HG03280 (cell line): Measurements from ENCODE around the gene INTS1.

Experiments used
- ATAC-seq: cut with Tn5 transposase; IDR thresholded peaks from one replicate; pipeline ENCODE4 v1.9.1; 2021; ENCODE audit warnings: mild to moderate bottlenecking, moderate library complexity; ENCODE audit not compliant: unreplicated experiment

The INTS1 gene

DNA sequence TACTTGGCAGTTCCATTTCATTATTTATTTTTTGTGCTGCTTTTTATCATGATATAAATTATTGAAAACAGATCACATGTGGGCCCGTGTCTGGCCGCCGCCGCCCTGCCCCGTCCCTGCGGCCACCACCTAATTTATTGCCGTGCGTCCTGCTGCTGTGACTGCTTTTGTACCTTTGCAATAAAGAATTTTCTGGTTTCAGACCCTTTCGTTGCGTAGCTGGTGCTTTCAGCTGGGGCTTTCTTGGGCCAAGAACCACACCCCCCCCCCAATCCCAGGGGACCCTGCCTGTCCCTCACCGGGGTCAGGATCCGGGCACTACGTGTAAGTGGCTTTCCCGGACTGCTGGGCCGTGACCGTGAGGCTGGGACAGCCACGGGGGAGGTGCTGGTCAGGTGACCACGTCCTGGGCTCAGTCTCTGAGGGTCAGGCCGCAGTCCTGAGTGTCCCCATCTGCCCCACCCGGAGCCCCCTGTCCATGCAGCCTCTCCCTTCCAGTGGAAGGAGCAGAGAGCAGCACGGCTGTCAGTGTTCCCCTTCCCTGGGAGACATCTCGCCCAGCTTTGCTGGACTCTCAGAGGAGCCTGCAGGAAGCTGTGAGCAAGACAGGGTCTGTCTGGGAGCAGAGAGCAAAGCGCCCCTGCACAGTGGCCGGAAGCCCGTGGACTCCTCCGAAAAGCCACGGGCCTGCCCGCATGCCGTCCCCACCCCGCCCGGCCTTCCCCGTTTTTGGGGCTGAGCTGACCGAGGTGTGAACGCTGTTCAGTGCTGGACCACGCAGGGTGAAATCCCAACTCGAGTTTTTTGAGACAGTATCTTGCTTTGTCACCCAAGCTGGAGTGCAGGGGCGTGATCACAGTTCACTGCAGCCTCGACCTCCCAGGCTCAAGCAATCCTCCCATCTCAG lies 38.9 kb upstream of the INTS1 start:
- ATAC-seq = no peak

DNA sequence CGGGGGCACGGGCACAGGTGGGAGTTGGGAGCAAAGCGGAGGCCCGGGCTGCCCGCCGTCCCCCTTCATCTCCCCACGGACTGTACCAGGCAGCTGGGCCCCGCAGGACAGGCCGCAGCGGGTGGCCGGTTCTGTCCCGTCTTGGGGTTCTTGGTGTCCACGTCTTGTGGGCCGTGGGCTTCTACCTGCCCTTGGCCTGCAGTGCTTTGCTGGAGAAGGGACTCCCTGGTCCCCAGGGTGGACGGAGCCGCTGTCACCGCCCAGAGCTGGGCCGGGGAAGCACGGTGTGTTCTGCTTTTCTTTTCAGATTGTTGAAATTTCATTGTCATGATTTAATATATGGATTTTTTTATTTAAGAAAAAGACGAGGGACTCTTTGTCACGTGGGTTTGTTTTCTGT lies 38.1 kb upstream of the INTS1 start:
- no peak for ATAC-seq

DNA sequence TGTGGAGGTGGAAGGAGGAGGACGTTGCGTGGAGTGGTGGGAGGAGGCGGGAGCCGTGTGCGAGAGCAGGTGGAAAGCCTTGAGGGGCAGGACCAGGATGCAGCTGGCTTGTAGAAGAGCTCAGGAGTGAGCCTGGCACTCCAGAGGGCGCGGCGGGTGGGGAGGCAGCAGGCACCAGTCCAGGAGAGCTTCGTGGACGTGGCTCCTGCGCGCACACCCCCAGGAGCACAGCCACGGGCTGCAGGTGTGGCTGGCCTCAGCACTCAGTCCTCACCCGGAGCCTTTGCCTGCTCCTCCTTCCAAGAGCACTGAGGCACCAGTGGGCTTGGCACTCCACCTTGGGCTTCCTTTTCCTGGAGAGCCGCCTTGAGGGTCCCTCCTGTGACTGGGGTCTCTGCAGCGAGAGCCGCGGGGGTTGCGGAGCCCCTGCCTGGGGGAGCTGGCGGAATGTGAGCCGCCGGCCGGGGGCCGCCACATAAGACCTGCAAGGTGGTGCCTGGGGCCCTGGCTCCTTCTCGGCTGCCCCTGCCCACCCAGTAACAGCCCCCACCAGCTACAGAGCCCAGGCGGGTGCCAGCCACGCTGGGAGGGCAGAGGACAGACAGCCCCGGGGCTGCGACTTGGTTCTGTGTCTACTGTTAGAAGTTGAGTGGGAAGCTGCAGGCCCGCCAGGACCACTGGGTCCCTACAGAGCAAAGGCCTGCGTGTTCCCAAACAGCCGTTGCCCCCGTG lies 37.4 kb upstream of the INTS1 start:
- ATAC-seq = no peak

DNA sequence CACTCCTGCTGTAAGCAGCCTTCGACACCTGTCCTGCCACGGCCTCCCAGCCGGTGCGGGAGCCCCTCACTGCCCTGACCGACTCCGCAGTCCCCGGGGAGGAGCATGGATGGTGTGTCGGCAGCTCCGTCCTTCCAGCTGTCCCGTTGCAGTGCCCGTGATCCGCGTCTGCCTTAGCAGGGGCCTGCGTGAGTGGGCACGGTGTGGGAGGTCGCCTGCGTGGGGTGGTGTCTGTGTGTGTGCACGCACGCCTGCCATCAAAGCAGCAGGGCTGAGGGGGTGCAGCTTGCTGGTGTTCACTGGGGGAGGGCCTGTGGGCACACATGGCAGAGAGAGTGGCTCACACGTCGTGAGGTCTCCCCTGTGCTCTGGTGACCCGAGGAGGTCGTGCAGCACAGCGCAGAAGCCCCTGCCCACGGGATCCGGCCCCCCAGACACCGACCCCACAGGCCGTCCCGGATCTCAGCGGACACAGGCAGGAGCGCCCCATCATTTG lies 36.6 kb upstream of the INTS1 start:
- ATAC-seq = no peak

DNA sequence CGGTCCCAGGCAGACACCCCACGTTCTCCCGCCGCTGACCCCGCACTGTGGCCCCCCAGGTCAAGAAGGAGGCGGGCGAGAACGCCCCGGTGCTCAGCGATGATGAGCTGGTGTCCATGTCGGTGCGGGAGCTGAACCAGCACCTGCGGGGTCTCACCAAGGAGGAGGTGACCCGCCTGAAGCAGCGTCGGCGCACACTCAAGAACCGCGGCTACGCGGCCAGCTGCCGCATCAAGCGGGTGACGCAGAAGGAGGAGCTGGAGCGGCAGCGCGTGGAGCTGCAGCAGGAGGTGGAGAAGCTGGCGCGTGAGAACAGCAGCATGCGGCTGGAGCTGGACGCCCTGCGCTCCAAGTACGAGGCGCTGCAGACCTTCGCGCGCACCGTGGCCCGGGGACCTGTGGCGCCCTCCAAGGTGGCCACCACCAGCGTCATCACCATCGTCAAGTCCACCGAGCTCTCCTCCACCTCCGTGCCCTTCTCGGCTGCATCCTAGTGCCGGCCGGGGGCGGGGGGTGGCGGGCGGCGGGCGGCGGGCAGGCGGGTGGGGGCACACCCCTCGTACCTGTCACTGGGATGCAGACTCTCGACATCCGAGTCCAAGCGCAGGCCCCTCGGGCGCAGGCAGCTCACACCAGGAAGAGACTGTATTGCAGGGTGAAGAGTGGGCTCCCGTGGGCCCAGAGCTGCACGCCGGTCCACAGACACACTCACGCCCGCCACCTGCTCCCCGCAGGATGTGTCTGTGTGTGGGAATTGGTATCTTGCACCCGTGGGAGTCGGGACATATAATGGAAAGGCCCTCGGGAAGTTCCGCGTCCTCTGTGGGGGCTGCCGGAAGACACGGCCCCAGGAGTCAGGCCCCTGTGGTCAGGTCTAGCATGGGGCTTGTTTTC lies 35.9 kb upstream of the INTS1 start:
- no peak for ATAC-seq

DNA sequence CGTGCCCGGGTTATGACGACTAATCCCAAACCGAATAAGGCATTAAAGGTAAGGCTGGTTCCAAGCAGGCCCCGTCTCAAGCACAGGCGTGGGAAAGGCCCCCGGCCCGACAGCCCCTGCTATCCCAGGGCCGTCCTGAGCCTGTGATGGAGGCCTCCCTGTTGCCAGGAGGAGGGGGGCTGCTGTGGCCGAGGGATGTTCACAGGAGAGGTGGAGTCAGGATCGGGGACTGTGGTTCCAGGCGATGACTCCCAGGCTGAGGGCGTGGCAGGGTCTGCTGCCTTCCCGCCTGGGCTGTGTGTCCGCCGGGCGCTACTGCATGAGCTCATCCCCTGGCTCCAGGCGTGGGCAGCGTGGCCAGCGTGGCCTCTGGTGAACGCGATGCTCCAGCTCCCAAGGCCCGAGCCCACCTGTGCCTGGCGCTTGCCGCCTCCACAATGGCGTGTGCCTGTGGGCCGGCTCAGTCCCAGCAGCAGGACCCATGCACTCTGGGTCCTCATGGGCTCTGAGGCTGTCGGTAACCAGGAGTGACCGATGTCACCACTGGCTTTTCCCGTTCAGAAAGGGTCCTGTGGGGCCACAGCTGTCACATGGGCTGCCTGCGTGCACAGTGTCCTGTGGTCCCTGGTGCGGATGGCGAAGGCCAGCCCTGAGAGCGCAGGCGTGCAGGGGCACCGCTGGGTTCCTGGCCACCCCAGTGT lies 35.1 kb upstream of the INTS1 start:
- no peak for ATAC-seq

DNA sequence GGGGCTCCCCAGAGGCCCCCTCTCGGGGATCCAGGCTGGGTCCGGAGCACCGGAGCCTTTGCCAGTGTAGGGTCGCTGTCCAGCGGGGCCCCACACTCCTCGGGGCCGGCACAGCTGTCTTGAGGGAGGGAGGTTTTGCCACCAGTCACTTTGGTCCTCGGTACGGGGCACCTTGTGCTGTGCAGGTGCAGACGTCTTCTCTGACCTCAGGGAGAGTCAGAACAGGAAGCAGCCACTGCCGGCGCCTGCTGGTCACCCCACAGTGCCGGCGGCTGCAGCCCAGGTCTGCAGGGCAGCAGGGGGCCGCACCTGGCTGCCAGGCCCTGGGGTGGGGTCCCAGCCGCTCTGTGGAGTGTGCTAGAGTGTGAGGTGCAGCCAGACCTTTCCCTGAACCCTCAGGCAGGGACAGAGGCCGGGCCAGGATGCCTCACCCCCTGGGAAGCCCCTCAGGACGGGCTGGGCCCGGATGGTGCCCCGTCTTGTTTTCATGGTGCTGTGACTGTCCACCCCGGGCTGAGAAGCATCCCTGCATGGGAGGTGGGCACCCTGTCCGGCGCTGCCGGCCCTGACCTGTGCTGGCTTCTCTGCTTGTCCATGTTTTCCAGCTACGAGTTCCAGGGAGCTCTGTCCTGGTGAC lies 34.5 kb upstream of the INTS1 start:
- no peak for ATAC-seq

DNA sequence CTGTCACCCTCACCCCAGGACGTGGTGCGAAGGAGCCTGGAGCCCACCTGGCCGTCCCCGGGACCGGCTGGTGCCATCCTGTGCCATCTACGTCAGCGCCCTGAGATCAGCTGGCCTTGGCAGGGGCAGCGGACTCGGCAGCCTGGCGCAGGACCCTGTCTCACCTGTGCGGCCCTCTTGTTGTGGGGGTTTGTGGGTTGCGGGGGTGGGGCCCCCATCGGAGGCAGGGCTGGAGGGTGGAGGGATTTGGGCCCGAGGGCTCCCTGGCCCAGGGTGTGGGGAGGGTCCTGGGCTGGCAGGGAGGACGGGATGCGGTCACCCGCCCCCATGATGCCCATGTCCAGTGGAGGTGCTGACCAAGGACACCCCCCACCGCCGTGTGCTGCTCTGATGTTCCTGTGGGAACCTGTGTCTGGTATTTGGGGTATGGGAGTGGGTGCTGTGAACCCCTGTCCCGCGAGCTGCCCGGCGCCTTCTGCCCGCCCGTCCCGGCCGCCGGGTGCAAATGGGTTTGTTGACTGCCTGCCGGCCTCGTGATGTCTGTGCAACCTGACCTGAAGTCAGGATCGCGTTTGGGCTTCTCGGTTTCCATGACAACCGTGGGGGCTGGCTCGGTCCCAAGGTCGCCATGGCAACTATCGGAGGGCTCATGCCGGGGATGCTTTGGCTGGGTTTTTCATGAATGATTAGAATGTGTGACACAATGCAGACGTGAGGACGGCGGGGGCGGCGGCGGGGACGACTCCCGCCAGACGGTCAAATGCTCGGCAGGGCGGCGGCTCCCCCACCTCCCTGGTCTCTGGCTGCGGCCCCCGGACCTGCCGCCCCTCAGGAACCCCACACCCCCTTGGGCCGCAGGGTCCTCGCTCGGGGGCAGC lies 33.6 kb upstream of the INTS1 start:
- ATAC-seq = no peak

DNA sequence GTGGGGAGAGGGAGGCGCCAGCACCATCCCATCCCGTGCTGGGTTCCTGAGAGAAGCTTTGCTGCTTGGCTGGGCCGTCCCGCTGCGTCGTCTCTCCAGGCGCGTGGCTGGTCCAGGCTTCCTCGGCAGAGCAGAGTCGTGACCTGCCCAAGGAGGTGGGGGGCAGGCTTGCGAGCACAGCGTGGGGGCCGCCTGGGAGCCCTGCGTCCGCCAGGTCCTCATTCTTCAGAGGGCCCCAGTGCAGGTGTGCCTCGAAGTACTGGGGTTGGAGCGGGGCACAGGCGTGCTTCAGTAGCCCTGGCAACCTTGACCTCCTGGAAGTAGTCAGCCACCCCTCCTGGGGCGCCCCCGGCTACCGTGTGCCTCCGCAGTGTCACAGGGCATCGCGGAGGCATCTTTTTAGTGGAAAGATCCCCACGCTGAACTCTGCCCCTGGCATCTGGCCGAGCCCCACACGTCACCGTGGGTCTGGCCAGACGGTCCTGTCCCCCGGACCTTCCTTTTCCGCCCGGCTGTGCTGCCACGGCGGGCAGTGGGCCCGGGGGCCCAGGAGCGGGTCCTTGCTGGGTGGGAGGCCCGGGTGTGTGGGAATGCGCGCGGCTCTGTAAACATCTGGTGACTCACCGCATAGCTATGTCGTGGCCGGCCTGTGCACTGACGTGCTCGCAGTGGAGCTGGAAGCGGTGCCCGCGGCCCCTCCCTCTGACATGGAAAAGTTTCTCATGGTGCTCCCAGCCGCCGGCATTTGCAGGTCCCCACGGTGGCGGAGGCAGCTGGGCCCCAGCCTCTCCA lies 32.8 kb upstream of the INTS1 start:
- ATAC-seq = no peak

DNA sequence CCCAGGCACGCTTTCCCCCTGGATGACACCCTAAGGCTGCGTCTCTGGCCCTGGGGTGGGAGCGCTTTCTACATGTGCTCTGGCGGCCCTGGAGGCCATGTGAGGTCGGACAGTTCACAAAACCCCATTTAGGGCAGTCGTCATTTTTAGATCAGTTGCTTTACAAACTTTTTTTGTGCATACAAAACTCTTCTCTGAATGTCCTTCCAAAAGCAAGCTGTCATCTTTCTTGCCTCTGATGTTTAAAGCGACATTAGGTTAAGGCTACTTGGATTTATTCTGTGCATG lies 32.2 kb upstream of the INTS1 start:
- no peak for ATAC-seq

DNA sequence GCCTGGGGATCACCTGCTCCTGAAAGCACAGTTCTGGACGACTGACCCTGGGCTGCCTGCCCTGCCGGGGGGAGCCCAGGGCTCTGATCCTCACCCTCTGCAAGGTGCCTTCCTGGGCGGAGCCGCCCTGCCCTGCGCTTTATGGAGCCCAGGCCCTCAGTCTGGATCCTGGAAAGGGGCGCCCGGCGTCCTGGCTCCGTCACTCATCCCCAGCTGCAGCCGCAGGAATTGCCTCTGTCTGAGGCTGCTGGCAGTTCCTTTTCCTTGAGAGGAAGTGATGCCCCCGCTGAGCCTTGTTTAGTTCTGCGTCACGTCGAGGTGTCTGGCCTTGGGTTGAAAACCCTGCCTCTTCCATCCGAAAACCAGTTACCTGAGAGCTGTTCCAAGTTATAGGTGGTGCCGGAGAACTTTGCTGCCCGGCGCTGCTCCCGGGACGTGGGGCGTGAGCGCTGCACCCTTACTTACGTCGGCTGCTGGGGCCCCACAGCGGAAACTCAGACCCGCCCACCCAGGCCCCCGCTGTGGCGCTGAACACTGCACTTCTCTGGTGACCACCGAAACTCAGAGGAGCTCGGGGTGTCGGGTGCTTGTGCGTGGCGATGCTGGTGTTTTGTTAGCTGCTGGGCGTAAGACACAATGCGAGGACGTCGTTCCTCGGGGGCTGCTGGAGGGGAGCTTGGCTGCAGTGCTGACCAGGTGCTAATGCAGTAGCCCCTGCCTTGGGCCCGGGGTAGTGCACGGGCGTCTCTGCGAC lies 31.7 kb upstream of the INTS1 start:
- ATAC-seq = no peak

DNA sequence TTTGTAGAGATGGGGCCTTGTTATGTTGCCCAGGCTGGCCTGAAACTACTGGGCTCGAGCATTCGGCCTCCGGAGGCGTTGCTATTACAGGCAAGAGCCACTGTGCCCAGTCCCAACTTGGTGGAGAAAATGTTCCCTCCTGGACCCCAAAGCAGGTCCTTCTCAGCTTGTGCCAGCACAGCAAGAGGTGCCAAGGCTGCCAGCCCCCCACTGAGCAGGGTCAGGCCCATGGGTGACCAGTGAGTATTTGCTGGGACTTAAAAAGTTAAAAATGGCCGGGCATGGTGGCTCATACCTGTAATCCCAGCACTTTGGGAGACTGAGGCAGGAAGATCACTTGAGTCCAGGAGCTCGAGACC lies 30.9 kb upstream of the INTS1 start:
- no peak for ATAC-seq

DNA sequence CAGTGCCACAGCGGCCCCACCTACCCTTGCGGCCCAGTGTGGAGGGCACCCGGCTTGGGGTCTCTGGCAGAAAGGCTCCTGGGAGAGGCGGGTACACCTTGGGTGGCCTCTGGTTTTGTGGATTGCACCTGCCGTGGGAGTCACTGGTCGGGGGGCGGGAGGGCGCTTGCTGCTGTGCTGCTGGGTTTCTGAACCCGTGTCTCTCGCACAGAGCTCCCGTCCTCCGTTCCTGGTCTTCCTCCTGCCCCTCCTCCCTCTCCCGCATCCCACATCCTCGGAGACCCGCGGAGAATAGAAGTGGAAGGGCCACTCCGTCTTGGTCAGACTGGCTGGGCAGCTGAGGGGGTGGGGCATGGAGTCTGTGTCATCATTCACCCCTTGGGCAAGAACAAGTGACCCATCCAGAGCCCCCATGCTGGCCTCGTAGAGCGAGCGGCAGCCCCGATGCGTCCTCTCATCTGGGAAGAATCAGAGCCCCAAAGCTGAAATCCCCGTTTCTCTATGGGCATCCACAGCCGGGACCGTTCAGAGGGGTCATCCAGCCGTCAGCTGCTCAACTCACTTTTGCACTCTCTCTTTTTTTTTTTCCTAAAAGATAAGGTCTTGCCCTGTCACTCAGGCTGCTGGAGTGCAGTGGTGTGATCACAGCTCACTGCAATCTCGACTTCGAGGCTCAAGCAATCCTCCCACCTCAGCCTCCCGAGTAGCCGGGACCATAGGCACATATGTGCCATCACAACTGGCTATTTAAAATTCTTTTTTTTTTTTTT lies 30.3 kb upstream of the INTS1 start:
- ATAC-seq = no peak

DNA sequence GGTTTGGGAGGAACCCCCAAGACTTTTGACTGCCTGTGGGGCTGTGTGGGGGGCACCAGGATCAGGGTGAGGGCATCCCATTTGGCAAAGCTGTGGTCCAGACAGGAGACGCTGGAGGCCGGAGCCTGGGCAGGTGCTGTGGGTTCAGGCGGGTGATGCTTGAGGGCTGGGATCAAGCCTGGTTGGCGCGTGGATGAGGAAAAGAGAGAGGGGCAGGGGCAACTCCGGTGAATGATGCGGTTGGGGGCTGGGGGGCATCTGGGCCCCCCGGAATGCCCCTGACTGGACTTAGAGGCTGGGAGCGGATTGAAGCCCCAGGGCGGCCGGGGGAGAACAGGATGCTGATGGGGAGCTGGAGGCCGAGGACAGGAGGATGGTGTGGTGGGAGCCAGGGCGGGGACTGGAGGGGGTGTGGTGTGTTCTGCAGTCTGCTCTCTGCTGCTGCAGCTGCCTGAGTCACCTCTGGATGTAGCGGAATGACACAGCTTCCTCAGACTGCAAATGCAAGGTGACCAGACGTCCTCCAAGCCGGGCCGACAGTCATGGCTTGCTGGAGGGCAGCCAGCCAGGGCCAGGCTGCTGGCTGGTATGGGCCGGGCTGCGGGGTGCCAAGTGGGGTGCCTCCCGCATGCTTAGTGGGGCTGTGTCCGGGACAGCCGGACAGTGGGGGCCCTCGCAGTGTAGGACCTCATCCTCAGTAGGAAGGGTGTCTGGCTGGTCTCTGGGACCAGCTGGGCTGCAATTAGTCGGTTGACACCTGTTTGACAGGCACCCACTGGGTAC lies 29.5 kb upstream of the INTS1 start:
- ATAC-seq = no peak

DNA sequence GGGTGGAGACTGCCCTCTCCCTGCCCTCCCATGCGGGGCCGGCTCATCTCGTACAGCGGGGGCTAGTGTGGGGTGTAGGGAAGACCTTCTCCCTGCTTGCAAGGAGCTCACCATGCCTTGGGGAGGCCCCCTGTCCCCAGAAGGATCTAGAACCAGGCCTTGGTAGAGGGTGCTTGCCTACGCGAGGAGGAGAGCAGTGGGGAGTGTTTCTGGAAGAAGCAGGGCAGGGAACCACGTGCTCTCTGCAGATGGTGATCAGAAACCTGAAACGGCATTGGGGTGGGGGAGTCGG lies 29.0 kb upstream of the INTS1 start:
- no peak for ATAC-seq

DNA sequence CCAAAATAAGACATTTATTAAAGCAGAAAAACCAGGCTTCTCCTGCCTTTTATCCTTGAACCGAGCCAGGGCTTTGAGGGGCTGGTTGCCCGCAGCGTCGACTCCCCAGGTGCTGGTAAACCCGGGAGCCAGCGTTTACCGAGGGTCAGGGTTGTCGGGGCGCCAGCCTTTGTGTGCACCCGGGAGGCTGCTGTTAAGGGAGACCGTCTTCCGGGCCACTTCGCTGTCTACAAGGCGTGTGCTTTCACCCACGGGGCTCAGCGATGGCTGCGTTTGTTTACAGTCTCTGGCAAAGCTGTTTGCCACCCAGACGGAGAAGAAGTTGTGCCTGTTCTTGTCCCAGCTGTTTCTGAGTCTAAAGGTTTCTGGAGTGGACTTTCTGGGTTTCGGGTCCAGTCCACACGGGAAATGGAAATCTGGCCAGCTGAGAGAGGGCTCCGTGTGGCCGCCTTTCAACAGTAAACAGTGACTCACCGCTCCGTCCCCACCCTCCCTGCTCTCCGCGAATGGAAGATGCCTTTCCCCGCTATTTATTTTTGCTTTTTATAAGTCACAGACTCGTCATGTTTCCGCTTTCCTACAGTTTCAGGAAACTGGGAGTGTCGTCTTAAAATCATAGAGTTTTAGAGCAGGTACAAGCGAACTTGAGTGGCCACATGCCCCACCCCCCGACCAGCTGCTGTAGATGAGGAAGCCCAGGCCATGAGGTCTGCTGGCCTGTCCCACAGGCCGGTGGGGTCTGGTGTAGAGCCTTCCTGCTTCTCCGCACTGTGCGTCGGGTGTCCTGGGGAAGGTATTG lies 28.5 kb upstream of the INTS1 start:
- no peak for ATAC-seq
